HG02970 (cell line): ENCODE measurements around the gene JOSD2.

Source experiments
- ATAC-seq: cut with Tn5 transposase; IDR thresholded peaks from one replicate; pipeline ENCODE4 v1.9.1; 2021; ENCODE audit warnings: mild to moderate bottlenecking, moderate library complexity, moderate number of reproducible peaks; ENCODE audit not compliant: unreplicated experiment, low FRiP score

JOSD2 gene

GRCh38 chr19:50496189-50497021 is 14.6 kb downstream of the JOSD2 start:
- ATAC-seq = no peak

DNA sequence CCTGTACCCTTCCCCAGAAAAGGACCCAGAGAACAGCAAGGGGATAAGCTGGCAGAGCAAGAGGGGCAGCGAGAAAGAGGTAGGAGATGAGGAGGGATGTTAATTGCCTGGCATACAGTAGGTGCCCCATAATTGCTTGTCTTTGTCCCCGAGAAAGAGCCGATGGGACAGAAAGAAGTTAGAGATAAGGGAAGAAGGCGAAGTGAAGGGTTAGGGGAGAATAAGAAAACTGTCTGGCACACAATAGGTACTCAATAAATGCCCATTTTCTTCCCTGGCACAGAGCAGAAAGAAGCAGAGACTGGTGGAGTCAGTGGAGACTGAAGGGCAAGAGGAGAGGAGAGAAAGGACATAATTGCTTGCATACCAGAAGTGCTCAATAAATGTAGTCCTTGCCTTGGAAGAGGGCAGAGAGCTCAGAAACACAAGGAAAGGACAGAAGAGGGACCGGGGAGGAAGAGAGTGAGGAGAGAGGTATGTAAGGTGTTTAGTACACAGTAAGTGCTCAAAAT is 15.9 kb downstream of the JOSD2 start:
- ATAC-seq = no peak

GRCh38 chr19:50494186-50495019 is 16.6 kb downstream of the JOSD2 start:
- no peak for ATAC-seq

GRCh38 chr19:50493171-50493570 is 17.8 kb downstream of the JOSD2 start:
- ATAC-seq = no peak

DNA sequence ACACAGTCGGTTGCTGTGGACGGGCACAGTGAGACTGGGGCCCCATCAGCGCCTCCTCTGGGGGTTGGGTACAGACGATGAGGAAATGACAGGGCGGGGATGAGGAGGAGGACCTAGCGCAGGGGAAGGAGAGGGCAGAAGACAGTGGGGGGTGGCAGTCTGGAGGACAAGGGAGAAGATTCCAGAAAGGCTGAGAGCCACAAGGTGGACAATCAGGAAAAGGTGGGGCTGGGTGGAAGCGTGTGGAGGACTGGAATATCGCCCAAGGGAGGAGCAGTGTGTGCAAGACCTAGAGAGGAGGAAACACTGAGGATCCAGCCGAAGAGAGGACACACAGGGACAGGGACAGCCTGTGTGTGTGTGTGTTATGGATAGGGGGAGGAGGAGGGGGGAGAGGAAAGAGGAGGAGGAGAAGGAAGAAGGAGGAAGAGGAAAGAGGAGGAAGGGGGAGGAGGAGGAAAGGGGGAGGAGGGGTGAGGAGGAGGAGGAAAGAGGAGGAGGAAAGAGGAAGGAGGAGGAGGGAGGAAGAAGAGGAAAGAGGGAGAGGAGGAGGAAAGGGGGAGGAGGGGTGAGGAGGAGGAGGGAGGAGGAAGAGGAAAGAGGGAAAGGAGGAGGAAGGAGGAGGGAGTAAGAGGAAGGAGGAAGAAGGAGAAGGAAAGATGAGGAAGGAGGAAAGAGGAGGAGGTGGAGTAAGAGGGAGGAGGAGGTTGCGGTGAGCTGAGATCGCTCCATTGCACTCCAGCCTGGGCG is 18.5 kb downstream of the JOSD2 start:
- ATAC-seq = no peak

DNA sequence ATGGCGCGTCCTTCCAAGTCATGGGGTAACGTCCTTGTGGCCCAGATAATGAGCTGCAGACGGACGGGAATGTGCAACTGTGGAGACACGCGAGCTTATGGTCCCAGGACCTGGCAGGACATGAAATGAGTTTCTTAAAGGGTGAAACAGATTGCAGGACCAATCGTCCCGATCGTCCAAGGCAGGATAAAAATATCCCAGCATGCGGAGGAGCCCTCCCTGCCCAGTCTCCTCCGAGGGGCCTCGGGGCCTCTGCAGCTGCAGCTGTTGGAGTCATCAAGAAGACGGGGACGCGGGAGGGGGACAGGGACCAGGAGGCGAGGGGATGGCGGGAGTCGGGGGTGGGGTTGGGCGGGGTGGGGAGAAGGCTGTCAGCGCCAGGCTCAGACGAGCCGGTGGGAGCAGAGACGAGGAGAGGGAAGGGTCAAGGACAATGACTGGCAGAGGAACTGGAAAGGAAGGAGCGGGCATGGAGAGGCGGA is 20.0 kb downstream of the JOSD2 start:
- ATAC-seq = no peak

DNA sequence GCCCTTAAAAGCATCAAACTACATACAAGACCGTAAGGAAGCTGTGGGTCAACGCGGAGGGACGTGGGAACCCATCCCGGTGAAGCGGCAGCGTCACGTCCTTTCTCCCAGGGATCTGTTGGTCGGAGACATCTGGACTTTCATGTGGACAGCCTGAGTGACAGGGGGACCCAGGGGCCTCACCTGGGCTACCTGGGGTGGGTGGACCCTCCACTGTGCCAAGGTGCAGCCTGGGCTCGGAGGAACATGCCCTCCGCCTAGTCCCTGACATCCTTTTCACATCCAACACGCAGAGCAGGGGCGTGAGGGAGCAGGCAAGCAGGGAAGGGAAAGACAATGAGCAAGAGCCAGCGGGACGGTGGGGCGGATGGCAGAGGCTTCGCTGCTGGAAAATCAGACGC is 20.6 kb downstream of the JOSD2 start:
- ATAC-seq = no peak

GRCh38 chr19:50489461-50490011 is 21.5 kb downstream of the JOSD2 start:
- ATAC-seq = no peak

DNA sequence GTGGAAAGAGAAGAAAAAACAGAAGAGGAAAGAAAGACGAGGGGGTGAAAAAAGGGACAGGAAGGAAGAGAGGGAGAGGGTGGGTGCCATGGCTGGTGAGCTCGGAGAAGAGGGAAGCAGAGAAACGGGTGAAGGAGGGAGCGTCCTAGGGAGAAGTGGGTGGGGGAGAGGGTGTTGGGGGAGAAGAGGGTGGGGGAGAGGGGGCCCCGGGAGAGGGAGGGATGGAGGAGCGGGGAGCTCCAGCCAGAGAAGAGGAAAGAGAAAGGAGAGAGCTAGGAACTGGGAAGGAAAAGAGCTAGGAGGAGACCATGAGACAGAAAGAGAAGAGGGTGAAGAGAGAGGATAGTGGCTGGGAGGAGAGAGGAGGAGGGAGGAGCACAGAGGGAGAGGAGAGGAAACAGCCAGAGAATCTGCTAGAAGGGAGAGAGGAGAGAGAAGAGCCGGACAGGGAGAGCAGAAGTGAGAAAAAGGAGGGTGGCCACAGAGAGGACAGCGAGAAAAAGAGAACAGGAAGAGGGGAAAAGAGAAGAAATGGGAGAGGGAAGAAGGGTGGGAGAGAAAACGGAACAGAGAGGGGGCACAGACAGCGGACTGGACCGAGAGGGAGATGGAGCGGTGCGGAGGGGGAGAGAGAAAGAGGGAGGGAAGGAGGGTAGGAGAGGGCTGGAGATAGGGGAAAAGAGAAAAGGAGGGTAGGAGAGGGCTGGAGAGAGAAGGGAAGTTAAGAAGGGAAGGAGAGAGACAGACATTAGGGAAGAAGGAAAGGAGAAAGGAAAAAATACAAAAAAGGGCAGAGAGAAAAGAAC is 22.4 kb downstream of the JOSD2 start:
- ATAC-seq = no peak

DNA sequence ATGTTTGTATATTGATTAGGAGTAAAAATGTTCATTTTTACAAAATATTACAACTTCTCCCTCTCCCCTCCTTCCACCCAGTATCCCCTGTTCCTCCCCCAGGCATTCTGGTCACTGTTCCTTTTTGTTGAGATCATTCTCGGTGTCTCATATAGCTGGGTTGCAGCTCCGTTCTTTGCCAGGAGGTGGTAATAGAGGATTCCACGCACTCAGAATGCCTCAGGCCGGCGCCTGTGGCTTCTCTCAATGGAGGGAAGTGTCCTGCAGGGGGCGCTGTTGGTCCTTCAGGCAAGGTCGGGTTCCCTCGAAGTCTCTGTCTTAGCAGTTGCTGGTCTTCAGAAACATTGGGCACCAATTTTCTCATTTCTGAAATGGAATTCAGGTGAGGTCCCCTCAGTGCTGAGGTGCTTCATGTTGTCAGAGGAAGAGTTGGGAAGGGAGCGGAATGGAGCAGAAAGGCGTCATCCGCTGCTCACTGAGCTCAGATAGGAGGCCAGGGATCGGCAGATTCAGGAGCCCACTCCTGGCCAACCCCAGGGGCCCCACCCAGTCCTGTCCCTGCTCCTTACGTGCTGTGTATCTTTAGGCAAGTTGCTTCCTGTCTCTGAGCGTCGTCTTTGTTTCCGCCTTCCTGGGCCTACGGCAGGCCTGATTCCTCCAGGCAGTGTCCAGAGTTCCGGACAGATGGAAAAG is 24.0 kb downstream of the JOSD2 start:
- no peak for ATAC-seq

GRCh38 chr19:50485284-50485955 is 25.6 kb downstream of the JOSD2 start:
- no peak for ATAC-seq

- ATAC-seq = no peak
Measured at GRCh38 chr19:50482916-50483315, 28.1 kb downstream of the JOSD2 start.

DNA sequence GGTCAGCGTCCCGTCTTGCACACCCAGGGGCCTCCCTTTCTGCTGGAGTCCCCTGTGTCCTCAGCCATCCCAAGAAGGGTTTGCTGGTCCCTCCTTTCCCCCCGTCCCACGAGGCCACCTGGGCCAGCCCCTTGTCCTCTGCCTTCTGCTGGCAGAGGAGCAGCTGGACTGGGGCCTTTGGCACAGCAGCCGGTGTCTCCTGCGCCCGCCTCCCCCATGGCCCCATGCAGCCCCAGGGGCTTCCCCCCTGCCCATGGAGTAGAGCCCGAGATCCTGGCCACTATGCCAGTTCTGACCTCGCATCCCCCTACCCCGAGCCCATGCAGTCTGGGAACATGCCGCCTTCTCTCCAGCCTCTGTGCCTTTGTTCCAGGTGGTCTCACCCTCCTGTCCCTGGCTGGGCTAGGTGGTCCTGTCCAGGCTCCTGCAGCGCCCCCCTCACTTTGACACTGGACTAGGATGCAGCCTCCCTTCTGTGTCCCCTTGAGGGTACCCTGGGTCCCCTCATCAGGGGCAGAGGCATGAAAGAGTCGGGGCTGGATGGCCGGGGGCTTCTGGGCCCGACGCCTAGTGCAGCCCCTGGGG is 28.6 kb downstream of the JOSD2 start:
- ATAC-seq = no peak

DNA sequence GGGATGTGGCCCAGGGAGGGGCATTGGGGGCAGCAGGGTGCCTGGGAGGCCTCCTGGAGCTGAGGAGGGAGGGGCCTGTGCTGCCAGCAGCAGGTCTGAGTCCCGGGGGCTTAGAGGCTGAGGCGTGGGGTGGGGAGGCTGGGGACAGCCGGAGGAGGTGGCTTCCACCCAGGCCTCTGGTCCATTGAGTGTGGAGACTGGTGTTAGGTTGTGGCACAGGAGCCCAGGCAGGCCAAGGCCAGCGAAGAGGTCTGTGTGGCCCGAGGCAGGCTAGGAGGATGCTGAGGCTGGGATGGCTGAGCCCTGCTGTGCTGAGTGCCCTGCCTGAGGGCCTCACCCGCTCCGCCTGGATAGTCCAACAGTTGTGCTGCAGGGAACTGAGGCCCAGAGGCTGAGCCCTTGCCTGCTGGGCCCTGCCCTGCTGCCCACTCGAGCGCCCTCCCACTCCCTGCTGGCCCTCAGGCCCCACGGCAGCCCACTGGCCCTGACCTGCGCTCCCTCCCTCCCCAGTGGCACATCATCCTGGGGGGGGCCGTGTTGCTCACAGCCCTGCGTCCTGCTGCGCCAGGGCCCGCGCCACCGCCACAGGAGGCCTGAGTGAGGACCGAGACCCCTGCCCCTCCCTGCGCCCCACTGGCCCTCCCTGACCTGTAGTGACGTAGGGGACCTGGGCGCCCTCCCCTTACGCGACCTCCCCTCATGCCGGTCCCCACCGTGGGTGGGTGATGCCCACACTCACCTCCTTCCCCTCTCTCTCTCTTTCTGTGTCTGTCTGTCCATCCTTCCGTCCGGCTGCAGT is 29.4 kb downstream of the JOSD2 start:
- ATAC-seq = no peak

DNA sequence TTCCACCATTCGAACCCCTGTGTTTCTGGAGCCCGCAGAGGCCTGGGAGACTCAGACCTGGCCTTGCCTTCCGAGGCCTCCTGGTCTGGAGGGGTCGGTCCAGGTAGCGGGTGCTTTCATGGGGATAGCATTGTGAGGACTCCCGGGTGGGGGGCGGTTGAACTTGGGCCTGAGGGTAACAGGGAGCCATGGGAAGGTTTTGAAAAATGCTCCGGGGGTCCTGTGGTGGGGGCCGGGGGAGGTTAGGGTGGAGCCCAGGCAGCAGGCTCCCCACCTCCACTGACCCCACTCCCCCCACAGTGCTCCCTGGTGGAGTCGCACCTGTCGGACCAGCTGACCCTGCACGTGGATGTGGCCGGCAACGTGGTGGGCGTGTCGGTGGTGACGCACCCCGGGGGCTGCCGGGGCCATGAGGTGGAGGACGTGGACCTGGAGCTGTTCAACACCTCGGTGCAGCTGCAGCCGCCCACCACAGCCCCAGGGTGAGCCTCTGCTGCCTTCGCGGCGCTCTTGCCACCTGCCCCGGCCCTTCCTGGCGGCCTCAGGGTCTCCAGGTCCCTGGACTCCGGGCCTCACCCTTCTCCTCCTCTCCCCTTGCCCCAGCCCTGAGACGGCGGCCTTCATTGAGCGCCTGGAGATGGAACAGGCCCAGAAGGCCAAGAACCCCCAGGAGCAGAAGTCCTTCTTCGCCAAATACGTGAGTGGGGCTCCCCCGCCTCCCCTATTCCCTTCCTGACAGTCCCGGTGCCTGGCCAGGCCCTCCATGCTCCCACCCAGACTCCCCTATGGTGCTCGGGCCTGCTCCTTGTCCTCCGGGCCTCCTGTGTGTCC is 30.5 kb downstream of the JOSD2 start:
- no peak for ATAC-seq

DNA sequence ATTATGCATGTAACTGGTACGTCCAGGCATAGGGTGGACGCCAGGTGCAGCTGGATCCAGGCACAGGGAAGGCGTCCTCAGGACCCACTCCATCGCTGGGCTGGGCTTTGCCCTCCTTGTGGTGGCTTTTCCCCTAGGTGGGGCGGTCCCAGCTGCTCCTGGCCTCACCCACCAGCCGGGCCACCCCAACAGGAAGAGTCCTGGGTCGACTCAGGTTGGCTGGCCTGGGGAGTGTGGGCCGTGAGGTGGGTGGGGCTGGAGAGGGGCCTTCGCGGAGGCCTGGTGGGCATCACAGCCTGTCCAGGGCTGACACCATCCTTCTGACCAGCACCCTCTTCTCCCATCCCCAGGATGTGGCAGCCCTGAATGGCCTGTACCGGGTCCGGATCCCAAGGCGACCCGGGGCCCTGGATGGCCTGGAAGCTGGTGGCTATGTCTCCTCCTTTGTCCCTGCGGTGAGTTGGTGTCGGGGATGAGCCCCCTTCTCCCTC is 31.2 kb downstream of the JOSD2 start:
- ATAC-seq = no peak
